SK-N-SH treated with all-trans-retinoic acid at 6 μM for 48 hours (cell line): ENCODE results near the gene CHST11.

ENCODE experiments used
- CREB5 ChIP-seq: fragments of 250-450 bp; sonication (Bioruptor Pico); IDR thresholded peaks from 2 replicates; pipeline ENCODE4 v1.5.1; 2020; ENCODE audit warnings: low read depth, mild to moderate bottlenecking, moderate library complexity
- ESRRG ChIP-seq: fragments of 250-450 bp; sonication (Bioruptor Pico); IDR thresholded peaks from 2 replicates; pipeline ENCODE4 v1.6.1; 2021; ENCODE audit warnings: mild to moderate bottlenecking
- GLIS3 ChIP-seq: fragments of 250-450 bp; sonication (Bioruptor Pico); IDR thresholded peaks from 2 replicates; pipeline ENCODE4 v1.5.0; 2020; ENCODE audit warnings: mild to moderate bottlenecking, moderate library complexity
- OSR1 ChIP-seq: fragments of 250-450 bp; sonication (Bioruptor Pico); IDR thresholded peaks from 2 replicates; pipeline ENCODE4 v1.8.0; 2022; ENCODE audit warnings: moderate library complexity, mild to moderate bottlenecking, inconsistent platforms
- PATZ1 ChIP-seq: fragments of 250-450 bp; sonication (Bioruptor Pico); IDR thresholded peaks from 2 replicates; pipeline ENCODE4 v1.8.0; 2020; ENCODE audit warnings: mild to moderate bottlenecking, moderate library complexity, borderline replicate concordance
- RARB ChIP-seq: fragments of 250-450 bp; sonication (Bioruptor Pico); IDR thresholded peaks from 2 replicates; pipeline ENCODE4 v1.8.0; 2021; ENCODE audit warnings: mild to moderate bottlenecking, moderate library complexity
- TOX ChIP-seq: fragments of 250-450 bp; sonication (Bioruptor Pico); IDR thresholded peaks from 2 replicates; pipeline ENCODE4 v1.8.0; 2021; ENCODE audit warnings: mild to moderate bottlenecking, moderate library complexity, borderline replicate concordance
- ZFP3 ChIP-seq: fragments of 250-450 bp; sonication (Bioruptor Pico); IDR thresholded peaks from 2 replicates; pipeline ENCODE4 v1.5.0; 2020; ENCODE audit warnings: mild to moderate bottlenecking, moderate library complexity
- ZNF565 ChIP-seq: fragments of 450-650 bp; formaldehyde crosslinking; conservative IDR thresholded peaks from 2 replicates; pipeline ENCODE4 v1.5.0; 2020; ENCODE audit warnings: low read depth, mild to moderate bottlenecking, moderate library complexity
- ZNF70 ChIP-seq: fragments of 450-650 bp; formaldehyde crosslinking; IDR thresholded peaks from 2 replicates; pipeline ENCODE4 v1.5.0; 2020; ENCODE audit warnings: mild to moderate bottlenecking, moderate library complexity
- TF ChIP-seq, protein P1 (sequence below): fragments of 250-450 bp; sonication (Bioruptor Pico); IDR thresholded peaks from 2 replicates; pipeline ENCODE4 v1.8.0; 2021; ENCODE audit warnings: low read depth, mild to moderate bottlenecking, moderate library complexity, borderline replicate concordance
- TF ChIP-seq, protein P2 (sequence below): fragments of 250-450 bp; sonication (Bioruptor Pico); IDR thresholded peaks from 2 replicates; pipeline ENCODE4 v1.5.1; 2021; ENCODE audit warnings: mild to moderate bottlenecking, moderate library complexity

- TF ChIP-seq TOX, result no peak
- no peak for TF ChIP-seq ZNF70 (CRISPR knock-in tag)
- no peak for TF ChIP-seq ZNF565
- no peak for TF ChIP-seq RARB (CRISPR knock-in tag)
- TF ChIP-seq GLIS3 (CRISPR knock-in tag), result no peak
- no peak for TF ChIP-seq OSR1
- TF ChIP-seq, protein P1, sequence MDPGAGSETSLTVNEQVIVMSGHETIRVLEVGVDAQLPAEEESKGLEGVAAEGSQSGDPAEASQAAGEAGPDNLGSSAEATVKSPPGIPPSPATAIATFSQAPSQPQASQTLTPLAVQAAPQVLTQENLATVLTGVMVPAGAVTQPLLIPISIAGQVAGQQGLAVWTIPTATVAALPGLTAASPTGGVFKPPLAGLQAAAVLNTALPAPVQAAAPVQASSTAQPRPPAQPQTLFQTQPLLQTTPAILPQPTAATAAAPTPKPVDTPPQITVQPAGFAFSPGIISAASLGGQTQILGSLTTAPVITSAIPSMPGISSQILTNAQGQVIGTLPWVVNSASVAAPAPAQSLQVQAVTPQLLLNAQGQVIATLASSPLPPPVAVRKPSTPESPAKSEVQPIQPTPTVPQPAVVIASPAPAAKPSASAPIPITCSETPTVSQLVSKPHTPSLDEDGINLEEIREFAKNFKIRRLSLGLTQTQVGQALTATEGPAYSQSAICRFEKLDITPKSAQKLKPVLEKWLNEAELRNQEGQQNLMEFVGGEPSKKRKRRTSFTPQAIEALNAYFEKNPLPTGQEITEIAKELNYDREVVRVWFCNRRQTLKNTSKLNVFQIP (CRISPR knock-in tag), result no peak
- TF ChIP-seq CREB5 (CRISPR knock-in tag), result no peak
- TF ChIP-seq ESRRG (CRISPR knock-in tag), result no peak
- no peak for TF ChIP-seq PATZ1 (CRISPR knock-in tag)
- no peak for TF ChIP-seq ZFP3
- TF ChIP-seq, protein P2, sequence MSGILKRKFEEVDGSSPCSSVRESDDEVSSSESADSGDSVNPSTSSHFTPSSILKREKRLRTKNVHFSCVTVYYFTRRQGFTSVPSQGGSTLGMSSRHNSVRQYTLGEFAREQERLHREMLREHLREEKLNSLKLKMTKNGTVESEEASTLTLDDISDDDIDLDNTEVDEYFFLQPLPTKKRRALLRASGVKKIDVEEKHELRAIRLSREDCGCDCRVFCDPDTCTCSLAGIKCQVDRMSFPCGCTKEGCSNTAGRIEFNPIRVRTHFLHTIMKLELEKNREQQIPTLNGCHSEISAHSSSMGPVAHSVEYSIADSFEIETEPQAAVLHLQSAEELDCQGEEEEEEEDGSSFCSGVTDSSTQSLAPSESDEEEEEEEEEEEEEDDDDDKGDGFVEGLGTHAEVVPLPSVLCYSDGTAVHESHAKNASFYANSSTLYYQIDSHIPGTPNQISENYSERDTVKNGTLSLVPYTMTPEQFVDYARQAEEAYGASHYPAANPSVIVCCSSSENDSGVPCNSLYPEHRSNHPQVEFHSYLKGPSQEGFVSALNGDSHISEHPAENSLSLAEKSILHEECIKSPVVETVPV (CRISPR knock-in tag), result no peak
Measured at GRCh38 chr12:104513681-104514080, 56.9 kb downstream of the CHST11 start.
